SKM-1 treated with dmso at 0.1 percent for 144 hours (cell line): ENCODE measurements around the gene PTGR1.
A peak's percentile ranks its signal among the peaks of the same experiment; 100 is the strongest.
"Not testable (repeated sequence)": the region's sequence is repeated elsewhere in the genome, so short reads cannot be mapped to it uniquely, and the experiment has no call there.

ENCODE experiments used
- DNase-seq: peaks from one replicate; lab custom pipeline; 2025; ENCODE audit not compliant: unreplicated experiment; lab: John Stamatoyannopoulos, UW

The PTGR1 gene

DNA sequence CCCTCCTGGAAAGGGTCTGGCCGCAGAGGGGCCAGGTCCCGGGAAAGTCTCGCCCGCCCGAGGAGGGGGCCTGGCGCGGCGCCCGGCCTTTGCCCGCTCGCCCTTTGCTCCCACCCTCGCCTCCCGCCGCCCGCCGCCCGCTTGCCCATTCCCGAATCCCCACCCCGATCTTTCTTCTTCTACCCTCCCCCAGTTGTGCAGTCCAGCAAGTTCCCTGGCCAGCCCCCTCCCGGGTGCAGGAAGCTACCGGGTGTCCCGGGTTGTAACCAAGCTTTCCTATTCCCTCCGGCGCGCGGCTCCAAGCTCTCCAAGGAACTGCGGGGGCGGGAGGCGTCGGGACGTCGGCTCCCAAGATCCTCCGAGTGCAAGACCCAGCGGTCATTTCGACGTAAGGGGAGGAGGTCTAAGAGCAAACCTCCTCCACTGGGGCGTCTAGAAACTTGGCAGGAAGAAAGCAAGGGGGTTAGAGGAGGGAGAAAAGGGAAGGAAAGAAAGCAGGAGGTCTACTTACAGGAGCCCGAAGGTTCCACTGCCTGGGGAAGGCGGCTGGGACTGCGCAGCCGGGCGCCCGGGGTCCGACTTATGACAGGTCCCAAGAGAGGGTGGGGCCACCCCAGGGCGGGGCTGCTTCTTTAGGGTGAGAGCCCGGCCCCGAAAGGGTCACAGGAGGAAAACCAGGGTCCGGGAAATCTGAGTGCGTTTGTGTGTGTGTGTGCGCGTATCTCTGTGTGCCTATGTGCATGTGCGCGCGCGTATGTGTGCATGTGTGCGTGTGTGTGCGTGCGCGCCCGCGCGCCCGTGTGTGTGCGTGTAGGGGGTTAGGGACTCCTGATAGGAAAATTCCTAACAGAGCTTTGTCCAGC lies at the start of gene PTGR1:
PTGR1 (minus strand) TSS at position 556 of the 863 bp plus-strand sequence. CDS start 2,225 bp downstream, outside the sequence.
- no peak for DNase-seq

DNA sequence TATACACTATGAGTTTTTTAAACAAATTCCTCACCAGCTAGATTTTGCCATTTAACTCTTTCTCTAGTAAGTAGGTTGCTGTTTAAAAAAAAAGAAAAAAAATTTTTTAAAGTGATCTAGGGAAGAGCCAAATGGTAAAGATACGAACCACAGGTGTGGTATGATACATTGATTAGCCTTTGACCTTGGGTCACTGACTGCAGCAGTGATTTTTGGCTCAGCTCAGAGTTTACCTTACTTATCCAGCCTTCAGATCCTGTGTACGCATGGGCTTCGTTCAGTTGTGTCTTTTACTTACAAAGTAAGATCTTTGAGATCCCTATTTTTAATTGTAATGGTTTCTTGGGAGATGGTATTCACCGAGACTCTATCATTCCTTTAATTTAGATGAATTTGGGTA lies 49.6 kb upstream of the PTGR1 start:
- DNase-seq, result no peak

DNA sequence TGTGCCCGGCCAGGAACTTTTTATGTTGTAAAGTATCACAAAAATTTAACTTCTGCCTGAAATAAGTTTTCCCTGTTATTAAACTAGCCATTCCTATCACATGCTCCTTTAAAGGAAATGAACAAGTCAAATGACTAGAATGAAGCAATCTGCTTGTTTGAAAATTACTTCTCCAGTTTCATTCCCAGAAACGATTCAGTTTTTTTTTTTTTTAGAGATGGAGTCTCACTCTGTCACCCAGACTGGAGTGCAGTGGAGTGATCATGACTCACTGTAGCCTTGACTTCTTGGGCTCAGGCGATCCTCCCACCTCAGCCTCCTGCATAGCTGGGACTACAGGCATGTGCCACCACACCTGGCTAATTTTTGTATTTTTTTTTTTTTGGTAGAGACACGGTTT lies 48.6 kb upstream of the PTGR1 start:
- DNase-seq, result no peak

DNA sequence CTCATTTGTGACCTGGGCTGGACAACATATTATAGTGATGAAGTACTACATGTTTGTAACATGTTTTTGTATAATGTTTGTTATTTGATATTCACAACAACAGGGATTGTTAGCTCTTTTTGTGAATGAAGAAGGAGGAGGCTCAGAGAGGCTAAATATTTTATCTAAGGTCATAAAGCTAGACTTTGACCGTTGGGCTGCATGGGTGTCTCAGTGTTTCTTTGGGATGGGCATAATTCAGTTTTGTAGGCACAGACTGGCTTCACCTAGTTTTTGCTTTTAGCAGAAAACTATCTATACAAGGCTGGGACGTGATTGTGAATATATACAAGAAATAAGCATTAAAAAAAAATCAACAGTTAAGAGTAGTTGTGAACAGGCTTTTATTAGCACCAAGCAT lies 47.0 kb upstream of the PTGR1 start:
- no peak for DNase-seq

DNA sequence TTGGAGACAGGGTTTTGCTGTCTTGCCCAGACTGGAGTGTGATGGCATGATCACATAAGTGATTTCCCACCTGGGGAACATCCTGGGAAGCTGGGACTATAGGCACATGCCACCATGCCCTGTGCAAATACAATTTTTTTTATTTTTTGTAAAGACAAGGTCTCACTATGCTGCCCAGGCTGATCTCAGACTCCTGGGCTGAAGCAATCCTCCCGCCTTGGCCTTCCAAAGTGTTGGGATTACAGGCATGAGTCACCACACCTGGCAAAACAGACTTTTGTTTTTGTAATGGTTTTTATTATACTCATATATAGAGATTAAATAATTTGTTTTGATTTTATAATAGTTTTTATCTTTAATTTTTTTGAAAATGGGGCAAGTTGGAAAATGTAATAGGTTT lies 46.4 kb upstream of the PTGR1 start:
- DNase-seq, result no peak

DNA sequence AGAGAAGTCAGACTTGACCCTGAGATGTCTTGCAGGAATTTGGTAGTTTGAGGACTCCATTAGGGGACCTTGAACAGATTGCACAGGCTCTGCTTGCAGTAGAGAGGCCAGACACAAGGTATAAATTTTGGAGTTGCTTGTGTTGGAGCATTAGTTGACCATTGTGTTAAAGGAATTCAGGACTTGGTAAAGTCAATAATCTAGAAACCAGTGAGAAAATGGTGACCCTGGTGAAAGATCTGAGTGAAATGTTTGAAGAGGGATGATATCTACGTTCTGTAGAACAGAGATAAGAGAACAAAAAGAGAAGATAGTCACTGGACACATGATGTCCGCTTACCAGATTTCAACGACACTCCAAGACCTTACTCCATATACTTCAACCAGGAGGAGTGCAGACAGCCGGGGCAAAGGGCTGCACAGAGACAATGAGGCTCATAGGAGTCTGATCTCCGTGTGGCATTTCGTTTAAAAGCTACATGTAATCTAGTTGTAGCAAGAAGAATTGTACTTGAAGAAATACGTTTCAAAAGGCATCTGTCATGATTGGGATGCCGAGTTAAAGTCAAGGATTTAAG lies 44.8 kb upstream of the PTGR1 start:
- DNase-seq, result no peak

DNA sequence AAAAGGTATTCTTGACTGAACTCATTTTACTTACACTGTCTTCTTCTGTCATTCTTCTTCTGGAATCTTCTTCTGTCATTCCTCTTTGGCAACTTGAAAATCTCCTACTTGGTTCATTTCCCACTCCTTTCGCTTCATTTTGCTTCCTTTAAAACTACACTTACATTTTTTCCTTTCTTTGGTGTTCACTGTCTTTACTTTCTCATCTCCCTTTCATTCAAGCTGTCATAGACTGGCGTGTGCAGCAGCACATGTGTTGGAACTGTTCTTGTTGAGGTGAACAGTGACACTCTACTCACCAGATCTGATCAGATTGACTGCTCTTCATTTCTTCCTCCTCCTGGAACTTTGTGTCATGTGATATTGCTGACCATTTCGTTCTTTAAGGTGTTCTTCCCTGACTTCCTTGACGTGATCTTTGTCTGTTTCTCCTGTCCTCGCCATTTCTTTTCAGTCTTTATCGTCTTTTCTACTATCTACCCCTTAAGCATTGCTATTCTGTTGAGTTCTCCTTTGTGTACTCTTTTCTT lies 38.0 kb upstream of the PTGR1 start:
- no peak for DNase-seq

DNA sequence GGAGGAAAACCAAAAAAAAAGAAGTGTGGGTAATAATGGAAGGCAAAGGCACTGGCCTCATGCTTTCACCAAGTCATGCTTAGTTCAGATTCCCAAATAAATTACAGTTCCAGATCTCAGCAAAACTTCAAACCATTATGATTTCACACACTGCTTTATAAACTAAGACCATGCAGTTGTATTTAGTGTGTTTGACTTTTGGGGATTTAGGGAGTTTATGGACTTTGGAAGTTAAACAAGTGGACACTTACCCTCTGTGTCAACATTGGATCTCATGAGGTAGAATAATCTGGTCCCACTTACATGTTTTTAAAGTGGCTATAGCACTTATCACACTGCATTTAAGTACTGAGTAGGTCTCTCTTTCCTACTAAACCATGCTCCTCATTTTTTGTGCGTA lies 35.4 kb upstream of the PTGR1 start:
- no peak for DNase-seq

DNA sequence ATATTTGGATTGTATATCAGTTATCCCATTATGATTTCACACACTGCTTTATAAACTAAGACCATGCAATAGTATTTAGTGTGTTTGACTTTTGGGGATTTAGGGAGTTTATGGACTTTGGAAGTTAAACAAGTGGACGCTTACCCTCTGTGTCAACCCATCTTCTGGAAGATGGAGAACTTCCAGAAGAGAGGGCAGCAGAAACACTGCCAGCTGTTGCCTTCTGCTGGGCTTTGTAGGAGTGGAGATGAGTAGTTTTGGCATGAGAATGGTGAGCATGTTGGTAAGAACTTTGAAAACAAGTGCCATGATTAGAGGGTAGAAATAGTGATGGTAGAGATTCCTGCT lies 33.9 kb upstream of the PTGR1 start:
- no peak for DNase-seq

DNA sequence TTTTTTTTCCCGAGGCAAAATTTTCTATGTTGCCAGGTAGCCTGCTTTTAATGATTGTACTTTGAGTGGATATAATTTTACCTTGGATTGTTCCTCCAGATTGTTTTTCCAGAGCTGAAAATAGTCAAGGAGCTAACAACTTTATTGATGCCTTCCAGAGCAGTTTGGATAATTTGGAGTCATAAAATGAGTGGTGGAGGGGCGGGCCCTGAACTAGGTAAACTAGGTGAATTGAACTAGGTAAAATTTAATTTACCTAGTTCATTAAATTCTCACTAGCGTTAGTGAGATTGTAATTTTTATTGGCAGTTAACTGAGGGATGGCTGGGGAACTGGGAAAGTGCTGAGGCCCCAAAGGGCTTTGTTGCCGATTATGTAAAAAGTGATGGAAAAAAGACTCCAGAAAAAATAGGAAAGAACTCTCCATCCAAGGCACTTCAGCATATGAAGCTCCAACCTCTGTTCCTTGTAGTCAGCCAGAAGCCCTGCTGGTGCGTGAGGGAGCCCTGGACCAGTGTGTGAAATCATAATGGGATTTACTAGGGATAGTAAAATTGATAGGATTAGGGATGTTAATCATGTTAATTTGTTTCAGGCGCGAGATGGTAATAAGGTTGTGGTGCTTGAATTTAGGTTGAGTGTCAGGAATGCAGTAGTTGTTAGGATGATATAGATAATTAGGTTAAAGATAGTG lies 33.4 kb upstream of the PTGR1 start:
- no peak for DNase-seq

DNA sequence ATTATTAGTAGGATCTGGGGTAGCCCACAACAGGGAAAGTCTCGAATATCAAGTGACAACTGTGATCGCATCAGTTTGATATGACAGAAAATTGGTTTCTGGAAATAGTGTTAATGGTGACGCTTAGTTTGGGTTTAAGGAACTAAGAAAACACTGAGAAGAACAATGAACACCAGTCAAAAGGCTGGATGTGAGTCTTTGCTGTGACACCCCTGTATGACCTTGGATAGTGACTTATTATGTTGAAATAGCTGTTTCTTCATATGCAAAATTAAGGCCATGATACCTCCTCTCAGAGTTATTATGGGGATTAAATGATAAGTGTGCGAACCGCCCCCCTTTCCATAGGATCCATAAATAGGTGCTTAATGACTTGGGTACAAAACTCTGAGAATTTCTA lies 32.6 kb upstream of the PTGR1 start:
- DNase-seq, result peak; percentile 12

DNA sequence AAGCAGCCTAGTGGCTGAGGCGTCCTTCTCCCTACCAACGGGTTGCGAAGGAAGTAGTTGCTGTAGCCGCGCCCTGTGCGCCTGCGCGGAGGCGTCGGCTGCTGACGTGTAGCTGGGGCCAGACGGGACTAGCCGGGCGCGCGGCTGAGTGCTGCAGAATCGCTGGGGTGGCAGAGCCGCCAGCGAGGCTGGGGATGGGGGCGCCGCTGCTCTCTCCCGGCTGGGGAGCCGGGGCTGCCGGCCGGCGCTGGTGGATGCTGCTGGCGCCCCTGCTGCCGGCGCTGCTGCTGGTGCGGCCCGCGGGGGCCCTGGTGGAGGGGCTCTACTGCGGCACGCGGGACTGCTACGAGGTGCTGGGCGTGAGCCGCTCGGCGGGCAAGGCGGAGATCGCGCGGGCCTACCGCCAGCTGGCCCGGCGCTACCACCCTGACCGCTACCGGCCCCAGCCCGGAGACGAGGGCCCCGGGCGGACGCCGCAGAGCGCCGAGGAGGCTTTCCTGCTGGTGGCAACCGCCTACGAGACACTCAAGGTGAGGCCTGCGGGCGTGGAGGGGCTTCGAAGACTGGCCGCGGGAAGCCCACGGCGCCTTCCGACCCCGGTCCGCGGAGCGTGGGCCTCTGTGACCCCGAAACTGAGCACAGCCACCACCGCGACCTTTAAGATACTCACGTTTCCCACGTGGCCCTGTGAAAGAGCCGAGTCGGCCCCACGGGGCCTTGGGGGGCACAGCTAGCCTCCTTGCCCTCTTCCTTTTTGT lies 31.9 kb upstream of the PTGR1 start, which contains the start of gene DNAJC25:
DNAJC25 (plus strand) TSS at position 121 of the 758 bp plus-strand sequence; CDS start at position 195, 74 bp downstream.
- DNase-seq, result peak; percentile 85

DNA sequence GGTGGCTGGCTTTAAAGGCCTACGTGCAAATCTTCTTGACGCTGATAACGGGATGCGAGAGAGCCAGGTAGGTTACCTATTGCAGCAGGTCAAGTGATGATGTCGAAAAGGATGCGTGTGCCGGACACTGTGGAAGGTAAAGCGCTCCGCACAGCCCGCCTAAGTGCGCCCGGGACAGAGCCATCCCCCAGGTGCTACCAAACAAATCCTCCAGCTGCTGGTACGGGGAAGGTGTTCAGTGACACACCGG lies 31.4 kb upstream of the PTGR1 start:
- DNase-seq, result no peak

DNA sequence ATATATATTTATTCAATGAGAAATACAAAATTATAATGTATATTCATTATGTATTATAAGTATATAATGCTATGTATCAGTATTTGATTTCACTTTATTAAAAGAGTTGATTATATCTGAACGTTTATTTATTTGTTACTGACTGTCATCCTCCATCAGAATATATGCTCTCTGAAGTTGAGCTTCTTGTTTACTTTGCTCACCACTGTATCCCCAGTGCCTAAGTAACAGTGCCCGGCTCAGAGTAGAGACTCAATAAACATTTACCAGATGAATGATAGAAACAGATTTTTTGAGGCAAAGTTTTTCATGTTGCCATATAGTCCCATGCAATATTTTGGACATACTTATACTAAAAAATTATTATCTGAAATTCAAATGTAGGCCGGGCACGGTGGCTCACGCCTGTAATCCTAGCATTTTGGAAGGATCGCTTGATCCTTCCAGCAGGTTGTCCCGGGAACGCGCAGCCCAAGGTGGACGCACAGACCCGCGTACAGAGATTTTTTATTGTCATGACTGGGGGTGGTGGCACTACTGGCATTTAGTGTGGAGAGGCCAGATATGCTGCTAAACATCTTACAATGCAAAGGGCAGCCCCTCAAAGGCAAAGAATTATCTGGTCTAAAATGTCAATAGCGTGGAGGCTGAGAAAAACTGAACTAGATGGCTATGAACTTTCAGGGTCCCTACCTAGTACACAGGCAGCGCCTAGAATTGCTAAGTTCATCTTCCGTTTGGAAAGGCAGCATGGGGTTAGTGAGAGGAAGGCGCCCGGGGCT lies 30.9 kb upstream of the PTGR1 start:
- no peak for DNase-seq

DNA sequence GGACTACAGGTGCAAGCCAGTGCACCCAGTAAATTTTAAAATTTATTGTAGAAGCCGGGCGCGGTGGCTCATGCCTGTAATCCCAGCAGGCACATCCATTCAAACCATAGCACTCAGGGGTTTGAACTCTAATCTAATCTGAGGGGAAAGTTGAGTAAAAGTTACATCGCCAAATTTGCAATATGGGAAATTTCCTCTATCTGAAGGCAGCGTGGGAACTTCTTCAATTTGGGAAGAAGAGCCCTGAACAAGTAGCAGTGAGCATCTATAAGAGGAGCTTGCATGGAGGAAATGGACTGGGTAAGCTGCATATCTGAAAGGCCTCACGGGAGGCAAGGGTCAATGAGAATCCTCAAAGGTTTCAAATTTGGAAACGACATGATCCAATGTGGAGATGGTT lies 29.0 kb upstream of the PTGR1 start:
- no peak for DNase-seq

DNA sequence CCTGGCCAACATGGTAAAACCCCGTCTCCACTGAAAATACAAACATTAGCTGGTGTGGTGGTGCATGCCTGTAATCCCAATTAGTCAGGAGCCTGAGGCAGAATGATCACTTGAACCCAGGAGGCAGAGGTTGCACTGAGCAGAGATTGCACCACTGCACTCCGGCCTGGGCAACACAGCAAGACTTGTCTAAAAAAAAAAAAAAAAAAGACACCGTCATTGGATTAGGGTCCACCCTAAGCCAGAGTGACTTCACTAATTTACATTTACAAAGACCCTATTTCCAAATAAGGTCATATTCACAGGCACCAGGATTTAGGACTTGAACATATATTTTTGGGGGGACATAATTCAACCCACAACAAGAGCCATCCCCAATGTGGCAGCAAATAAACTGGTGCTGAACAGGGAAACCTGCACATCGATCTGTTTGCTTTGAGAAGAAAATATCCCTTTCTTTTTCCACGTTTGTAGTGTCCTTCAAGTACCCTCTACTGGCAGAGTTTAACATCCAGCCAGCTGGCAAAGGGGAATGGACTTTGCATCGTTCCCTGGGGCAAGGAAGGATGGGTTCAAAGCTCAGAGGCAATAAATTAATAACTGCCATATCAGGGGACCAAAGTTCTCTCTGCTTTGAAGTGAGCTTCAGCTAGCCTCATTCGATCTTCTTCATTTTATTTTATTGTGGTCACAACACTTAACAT lies 28.0 kb upstream of the PTGR1 start:
- no peak for DNase-seq

DNA sequence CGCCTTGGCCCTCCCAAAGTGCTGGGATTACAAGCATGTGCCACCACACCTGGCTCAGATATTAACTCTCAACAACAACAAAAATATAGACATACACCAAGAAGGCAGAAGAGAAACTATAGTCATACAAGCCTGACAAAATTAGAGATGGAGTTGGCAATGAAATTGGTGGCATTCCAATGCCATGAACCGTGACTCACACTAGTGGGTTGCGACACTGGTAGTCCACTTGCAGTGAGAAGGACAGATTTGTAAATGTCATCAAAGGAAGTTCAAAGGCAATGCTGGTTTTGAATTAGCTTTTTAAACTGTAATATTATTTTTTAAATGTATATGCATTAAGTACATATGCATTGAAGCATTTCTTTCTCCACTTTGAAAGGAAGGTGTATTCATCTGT lies 23.2 kb upstream of the PTGR1 start:
- no peak for DNase-seq

DNA sequence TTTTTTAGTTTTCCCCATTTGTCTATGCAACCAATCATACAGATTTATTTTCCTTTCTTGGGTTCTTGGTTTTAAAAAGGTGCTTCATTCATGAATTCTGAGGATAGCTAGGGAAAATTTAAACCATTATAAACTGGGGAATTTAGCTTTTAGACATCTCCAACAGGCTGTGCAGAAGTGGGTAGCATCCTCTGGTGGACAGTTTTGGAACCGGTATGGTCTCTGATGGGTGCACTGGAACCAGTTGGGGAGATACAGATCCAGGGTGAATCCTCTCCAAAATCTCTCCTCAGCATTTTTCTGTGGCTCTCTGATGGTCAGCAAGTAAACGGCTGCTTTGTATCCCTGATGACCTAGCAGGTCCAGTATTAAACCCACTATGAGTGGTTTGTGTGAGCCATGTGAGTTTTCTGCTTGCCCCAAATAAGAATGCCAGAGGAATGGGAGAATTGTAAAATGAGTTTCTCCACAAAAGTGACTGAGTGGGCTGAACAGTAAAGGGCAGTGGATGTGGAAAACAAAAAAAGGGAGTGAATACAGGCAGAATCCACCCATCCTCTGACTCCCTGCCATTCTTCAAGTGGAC lies 22.5 kb upstream of the PTGR1 start:
- no peak for DNase-seq

DNA sequence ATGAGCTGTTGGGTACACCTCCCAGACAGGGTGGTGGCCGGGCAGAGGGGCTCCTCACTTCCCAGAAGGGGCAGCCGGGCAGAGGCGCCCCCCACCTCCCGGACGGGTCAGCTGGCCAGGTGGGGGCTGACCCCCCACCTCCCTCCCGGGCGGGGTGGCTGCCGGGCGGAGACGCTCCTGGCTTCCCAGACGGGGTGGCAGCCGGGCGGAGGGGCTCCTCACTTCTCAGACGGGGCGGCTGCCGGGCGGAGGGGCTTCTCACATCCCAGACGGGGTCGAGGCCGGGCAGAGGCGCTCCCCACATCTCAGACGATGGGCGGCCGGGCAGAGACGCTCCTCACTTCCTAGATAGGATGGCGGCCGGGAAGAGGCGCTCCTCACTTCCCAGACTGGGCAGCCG lies 17.9 kb upstream of the PTGR1 start:
- not testable (repeated sequence) for DNase-seq

DNA sequence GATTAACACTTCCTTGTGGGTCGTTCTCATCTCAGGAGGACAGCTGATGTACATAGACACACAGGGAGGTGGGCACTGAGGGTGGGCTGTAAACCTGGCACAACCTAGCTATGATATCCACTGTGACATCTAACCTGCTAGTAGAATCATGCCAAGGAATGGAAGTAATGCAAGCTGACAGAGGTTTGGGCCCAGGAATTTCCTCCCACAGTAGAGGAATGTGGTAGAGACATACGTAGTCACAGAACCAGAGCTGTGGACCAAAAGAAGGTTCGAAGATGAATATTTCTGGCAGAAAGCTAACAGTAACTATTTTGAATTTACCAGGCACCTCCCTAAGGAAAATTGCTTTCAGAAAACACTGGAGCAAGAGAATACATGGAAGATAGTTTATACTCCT lies 16.5 kb upstream of the PTGR1 start:
- no peak for DNase-seq
